ENCODE data around the gene UQCR11. TPM values are rescaled to one million over a fixed set of nuclear protein-coding genes. Genes with fewer than 3 reads are reported as not detected.

UQCR11 gene
- total RNA-seq, 2 experiments from 2014 or later, result 86.2 to 187 TPM

DNA sequence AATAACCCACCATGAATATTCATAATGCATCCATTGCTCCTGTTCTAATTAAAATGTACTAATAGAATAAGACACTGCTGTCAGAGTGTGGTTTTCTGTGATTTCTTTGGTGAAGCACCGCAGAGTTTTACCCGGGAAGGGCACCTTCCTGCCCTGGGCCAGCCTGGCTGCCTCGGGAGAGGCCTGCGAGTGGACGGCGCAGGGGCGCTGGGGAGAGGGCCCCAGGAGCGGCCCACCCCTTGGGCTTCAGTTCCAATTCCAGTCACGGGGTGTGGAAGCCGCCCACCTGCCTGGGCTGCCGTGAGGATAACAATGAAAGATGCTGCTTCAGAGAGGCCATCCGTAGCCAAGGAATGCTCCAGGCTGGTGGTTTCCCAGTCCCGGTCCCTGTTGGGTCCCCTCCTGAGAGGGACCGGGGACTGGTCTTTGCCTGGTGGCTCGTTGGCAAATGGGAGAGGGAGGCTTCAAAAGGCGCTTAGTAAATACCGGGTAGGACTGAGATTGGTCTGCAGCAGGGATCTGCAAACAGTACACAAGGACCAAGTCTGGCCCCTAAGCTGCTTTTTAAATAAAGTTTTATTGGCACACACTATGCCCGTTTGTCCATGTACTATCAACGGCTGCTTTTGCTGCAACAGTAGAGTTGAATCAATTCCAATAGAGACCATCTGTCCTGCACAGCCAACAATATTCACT lies 29.1 kb upstream of the UQCR11 start:
- no TSS peak for BruUV-seq (replicated peaks)

GRCh38 chr19:1633269-1633826 lies 28.1 kb upstream of the UQCR11 start:
- Histone ChIP-seq H3K4me2 (ENCODE audit: low read length) (no peak overlapping the region), H3K4me3 (ENCODE audit: low read depth, low read length, poor library complexity, severe bottlenecking) (no peak overlapping the region), H3K36me3 (ENCODE audit: insufficient read depth, low read length) (peaks cover 94% of the 10 kb centered on the region), H3K9me2 (ENCODE audit: insufficient read depth, low read length) (no peaks in the 10 kb centered on the region), H3K9me3 (ENCODE audit: low read length) (no peaks in the 10 kb centered on the region), H2AFZ (ENCODE audit: low read length) (no peak overlapping the region), H4K20me1 (ENCODE audit: insufficient read depth, low read length) (peaks cover 29% of the 10 kb centered on the region), H3K79me2 (ENCODE audit: insufficient read depth, low read depth, low read length) (peaks cover 88% of the 10 kb centered on the region), H3K4me1 (ENCODE audit: insufficient read depth, low read length, poor library complexity, severe bottlenecking) (no peaks in the 10 kb centered on the region), H3K27ac (ENCODE audit: low read depth, low read length, poor library complexity, severe bottlenecking) (no peak overlapping the region)
- TF ChIP-seq, protein P1, sequence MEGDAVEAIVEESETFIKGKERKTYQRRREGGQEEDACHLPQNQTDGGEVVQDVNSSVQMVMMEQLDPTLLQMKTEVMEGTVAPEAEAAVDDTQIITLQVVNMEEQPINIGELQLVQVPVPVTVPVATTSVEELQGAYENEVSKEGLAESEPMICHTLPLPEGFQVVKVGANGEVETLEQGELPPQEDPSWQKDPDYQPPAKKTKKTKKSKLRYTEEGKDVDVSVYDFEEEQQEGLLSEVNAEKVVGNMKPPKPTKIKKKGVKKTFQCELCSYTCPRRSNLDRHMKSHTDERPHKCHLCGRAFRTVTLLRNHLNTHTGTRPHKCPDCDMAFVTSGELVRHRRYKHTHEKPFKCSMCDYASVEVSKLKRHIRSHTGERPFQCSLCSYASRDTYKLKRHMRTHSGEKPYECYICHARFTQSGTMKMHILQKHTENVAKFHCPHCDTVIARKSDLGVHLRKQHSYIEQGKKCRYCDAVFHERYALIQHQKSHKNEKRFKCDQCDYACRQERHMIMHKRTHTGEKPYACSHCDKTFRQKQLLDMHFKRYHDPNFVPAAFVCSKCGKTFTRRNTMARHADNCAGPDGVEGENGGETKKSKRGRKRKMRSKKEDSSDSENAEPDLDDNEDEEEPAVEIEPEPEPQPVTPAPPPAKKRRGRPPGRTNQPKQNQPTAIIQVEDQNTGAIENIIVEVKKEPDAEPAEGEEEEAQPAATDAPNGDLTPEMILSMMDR (conservative IDR thresholded peaks at IDR 0.05; ENCODE audit: low read length), result no peak
- no peak for TF ChIP-seq EZH2phosphoT487 (IDR thresholded peaks at IDR 0.05; ENCODE audit: borderline replicate concordance, low read depth, low read length)
- no peak for DNase-seq (ENCODE audit: low spot score)
- ChIA-PET CTCF (ENCODE audit: unreplicated experiment) (no interaction called here), POLR2A (no interaction called here)
- no TSS peak for BruUV-seq (replicated peaks)
- intact Hi-C loops (cut with micrococcal nuclease; ENCODE audit: unreplicated experiment), result no loop called here

More for the DNA sequence above, 29.1 kb upstream of the UQCR11 start:
- no peak overlapping the region for H3K4me2 ChIP-seq (ENCODE audit: low read length)
- peaks cover 98% of the 10 kb centered on the region for H3K79me2 ChIP-seq (ENCODE audit: insufficient read depth, low read depth, low read length)
- H2AFZ ChIP-seq (ENCODE audit: low read length), result no peak overlapping the region
- no peaks in the 10 kb centered on the region for H3K4me1 ChIP-seq (ENCODE audit: insufficient read depth, low read length, poor library complexity, severe bottlenecking)
- intact Hi-C loops (cut with micrococcal nuclease; ENCODE audit: unreplicated experiment), result no loop called here
- peak; percentile 40 for DNase-seq (ENCODE audit: low spot score)
- POLR2A ChIA-PET, result interaction anchor here (0.7 kb wide), 1 partner anchor 35 kb away, joined by 3 read pairs; no protein-coding TSS in a partner anchor
- H3K27ac ChIP-seq (ENCODE audit: low read depth, low read length, poor library complexity, severe bottlenecking), result peak overlapping the region; percentile 11
- H3K9me3 ChIP-seq (ENCODE audit: low read length), result no peaks in the 10 kb centered on the region
- peaks cover 100% of the 10 kb centered on the region for H3K36me3 ChIP-seq (ENCODE audit: insufficient read depth, low read length)
- CTCF ChIA-PET (ENCODE audit: unreplicated experiment), result no interaction called here
- no peak overlapping the region for H3K4me3 ChIP-seq (ENCODE audit: low read depth, low read length, poor library complexity, severe bottlenecking)
- no peak for TF ChIP-seq EZH2phosphoT487 (IDR thresholded peaks at IDR 0.05; ENCODE audit: borderline replicate concordance, low read depth, low read length)
- TF ChIP-seq, protein P1 (conservative IDR thresholded peaks at IDR 0.05; ENCODE audit: low read length), result no peak
- H3K9me2 ChIP-seq (ENCODE audit: insufficient read depth, low read length), result no peaks in the 10 kb centered on the region
- peaks cover 29% of the 10 kb centered on the region for H4K20me1 ChIP-seq (ENCODE audit: insufficient read depth, low read length)
